Colonic mucosa (tissue), 4 donors: ENCODE data around the gene COL16A1. TPM values are rescaled to one million over a fixed set of nuclear protein-coding genes. Genes with fewer than 3 reads are reported as not detected.
A peak's percentile ranks its signal among the peaks of the same experiment; 100 is the strongest.

Experiments used
- DNase-seq: peaks from one replicate; pipeline ENCODE4 v3.0.0-alpha.2; 2020
- H3K27ac ChIP-seq: fragments of 200-600 bp; one replicate; pipeline ENCODE4 v1.8.0; 2021
- H3K27me3 ChIP-seq: fragments of 200-600 bp; one replicate; pipeline ENCODE4 v1.8.0; 2021
- H3K36me3 ChIP-seq: fragments of 200-600 bp; one replicate; pipeline ENCODE4 v1.8.0; 2021
- H3K4me1 ChIP-seq: fragments of 200-600 bp; one replicate; pipeline ENCODE4 v1.8.0; 2021; ENCODE audit warnings: mild to moderate bottlenecking
- H3K4me3 ChIP-seq: fragments of 200-600 bp; one replicate; pipeline ENCODE4 v1.8.0; 2021
- H3K9ac ChIP-seq, 2 donors: one replicate each; pipeline ENCODE4 v1.7.0; 2013; ENCODE audit warnings: control low read depth in 2 of 2, low read depth in 2 of 2, low read length in 2 of 2
- H3K9me3 ChIP-seq: fragments of 200-600 bp; one replicate; pipeline ENCODE4 v1.8.0; 2021
- CTCF ChIP-seq: fragments of 200-600 bp; IDR thresholded peaks from one replicate; pipeline ENCODE4 v1.8.0; 2022; ENCODE audit warnings: antibody characterized with exemption, mild to moderate bottlenecking
- intact Hi-C: fragments of 100-400 bp; cut with DNase I; formaldehyde crosslinking; loops from one replicate; pipeline ENCODE4 v1.14.1; 2022
- total RNA-seq, 2 donors: library from RNA; stranded (reverse); fragmentation: NEBNext Ultra II Directional in 1 of 2; extraction: Animal tissue kit (Norgen Biotek cat#: 25700) in 1 of 2; gene quantifications; one replicate each; pipeline ENCODE4 v1.2.1, GENCODE V29; 2021
- donor health status: healthy.
- donor health status: DM: no; HTN: no; CAD: no.
- donor health status: DM: no; HTN: no; CAD: no.

COL16A1 gene
- total RNA-seq, 2 donors from 2014 or later, result 9.0 to 15.4 TPM

GRCh38 chr1:31668303-31668883 is 35.4 kb downstream of the COL16A1 start:
- Histone ChIP-seq H3K4me3 (no peak overlapping the region), H3K9ac (peak overlapping the region in 1 of 2 donors; percentile 89), H3K27ac (no peak overlapping the region), H3K36me3 (no peaks in the 10 kb centered on the region), H3K27me3 (no peaks in the 10 kb centered on the region), H3K9me3 (no peaks in the 10 kb centered on the region), H3K4me1 (peaks cover 8% of the 10 kb centered on the region)
- DNase-seq, result no peak
- intact Hi-C loops, result no loop called here
- TF ChIP-seq CTCF, result no peak

- Histone ChIP-seq H3K27me3 (no peaks in the 10 kb centered on the region), H3K4me1 (peaks cover 8% of the 10 kb centered on the region), H3K9ac (peak overlapping the region in 1 of 2 donors; percentile 76), H3K9me3 (no peaks in the 10 kb centered on the region), H3K4me3 (no peak overlapping the region), H3K36me3 (no peaks in the 10 kb centered on the region), H3K27ac (peak overlapping the region; percentile 35)
- DNase-seq, result no peak
- no peak for TF ChIP-seq CTCF
- intact Hi-C loops, result no loop called here
Measured at GRCh38 chr1:31667065-31667785, 36.6 kb downstream of the COL16A1 start.

DNA sequence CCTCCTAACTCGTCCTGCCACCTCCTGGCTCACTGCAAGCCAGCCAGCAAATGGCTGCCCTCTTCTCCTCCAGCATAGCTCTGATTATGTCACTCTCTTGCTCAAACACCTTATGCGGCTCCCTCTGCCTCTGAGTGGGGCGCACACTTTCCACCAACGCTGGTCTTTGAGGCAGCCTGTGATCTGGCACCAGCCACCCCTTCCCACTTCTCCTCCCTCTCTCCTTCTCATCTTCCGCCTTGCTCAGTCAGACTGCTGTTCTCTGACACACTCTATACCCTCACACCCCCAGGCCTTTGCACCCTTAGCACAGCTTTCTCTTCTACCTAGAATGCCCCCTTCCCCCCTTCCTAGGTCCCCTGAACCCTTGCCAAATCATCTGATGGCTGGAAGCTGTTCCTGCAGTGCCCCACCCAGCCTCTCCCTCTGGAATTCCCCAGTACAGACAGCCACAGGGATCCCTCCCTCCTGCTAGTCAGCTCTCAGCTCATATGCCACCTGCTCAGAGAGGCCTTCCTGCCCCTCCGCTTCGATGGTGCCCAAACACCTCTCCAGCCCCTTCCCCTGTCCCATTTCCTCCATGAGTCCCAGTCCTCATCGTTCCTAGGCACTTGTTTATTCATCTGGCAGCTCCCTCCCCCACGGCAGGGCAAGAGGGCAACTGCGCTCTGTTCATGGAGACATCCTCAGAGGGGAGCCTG is 37.4 kb downstream of the COL16A1 start:
- TF ChIP-seq CTCF, result no peak
- DNase-seq, result peak; percentile 88
- Histone ChIP-seq H3K9me3 (no peaks in the 10 kb centered on the region), H3K36me3 (no peaks in the 10 kb centered on the region), H3K27ac (peak overlapping the region; percentile 62), H3K9ac (peak overlapping the region in 1 of 2 donors; percentile 76), H3K4me3 (no peak overlapping the region), H3K4me1 (peaks cover 8% of the 10 kb centered on the region), H3K27me3 (no peaks in the 10 kb centered on the region)
- intact Hi-C loops, result no loop called here

GRCh38 chr1:31665234-31665878 is 38.5 kb downstream of the COL16A1 start:
- no peak for DNase-seq
- Histone ChIP-seq H3K4me1 (peaks cover 8% of the 10 kb centered on the region), H3K27me3 (no peaks in the 10 kb centered on the region), H3K36me3 (no peaks in the 10 kb centered on the region), H3K9me3 (no peaks in the 10 kb centered on the region), H3K27ac (peak overlapping the region; percentile 62), H3K4me3 (no peak overlapping the region), H3K9ac (no peak overlapping the region)
- intact Hi-C loops, result no loop called here
- no peak for TF ChIP-seq CTCF

- Histone ChIP-seq H3K27ac (no peak overlapping the region), H3K4me1 (peaks cover 8% of the 10 kb centered on the region), H3K9ac (no peak overlapping the region), H3K9me3 (no peaks in the 10 kb centered on the region), H3K4me3 (no peak overlapping the region), H3K36me3 (no peaks in the 10 kb centered on the region), H3K27me3 (no peaks in the 10 kb centered on the region)
- no peak for TF ChIP-seq CTCF
- intact Hi-C loops, result loop anchor here (5.0 kb wide), 1 partner anchor 43 kb away; no protein-coding TSS in a partner anchor
- no peak for DNase-seq
Measured at GRCh38 chr1:31664528-31664927, 39.3 kb downstream of the COL16A1 start.
